ENCODE results near the gene NME7. TPM values are rescaled to one million over a fixed set of nuclear protein-coding genes. Genes with fewer than 3 reads are reported as not detected.

NME7 gene
- total and polyA plus RNA-seq, 2 experiments from 2014 or later, result 39.1 to 48.5 TPM

- TF ChIP-seq ETS1 (IDR thresholded peaks at IDR 0.05) (no peak), EZH2 (IDR thresholded peaks at IDR 0.05; ENCODE audit: low read depth, unreplicated experiment) (no peak)
These were observed 265.0 kb downstream of the NME7 start (continued) for GRCh38 chr1:169102567-169102966.

- no peak overlapping the region for H2AFZ ChIP-seq
- no peaks in the 10 kb centered on the region for H3K9me3 Mint-ChIP-seq
- peaks cover 18% of the 10 kb centered on the region; the same call in 2 of the 3 replicates for H3K4me1 Mint-ChIP-seq
These were observed 266.9 kb downstream of the NME7 start for GRCh38 chr1:169100651-169101088.

GRCh38 chr1:169100208-169100607 lies 267.4 kb downstream of the NME7 start:
- H4K20me1 ChIP-seq (replicated peaks; ENCODE audit: insufficient read depth), result no peaks in the 10 kb centered on the region
- no peak overlapping the region for H2AFZ ChIP-seq
- ATAC-seq (no peak), DNase-seq (ENCODE audit: low spot score) (no peak)
- H3K4me3 ChIP-seq, result no peak overlapping the region
- Mint-ChIP-seq H3K27ac (no peak overlapping the region), H3K9me3 (no peaks in the 10 kb centered on the region), H3K36me3 (ENCODE audit: low read depth) (no peaks in the 10 kb centered on the region), H3K27me3 (ENCODE audit: insufficient read depth, low read depth, poor library complexity) (peaks cover 4% of the 10 kb centered on the region), H3K4me1 (peaks cover 17% of the 10 kb centered on the region; the same call in 2 of the 3 replicates), H3K4me3 (no peak overlapping the region)
- no peaks in the 10 kb centered on the region for H3K36me3 ChIP-seq (ENCODE audit: insufficient read depth)
- H3K27ac ChIP-seq (ENCODE audit: low read depth), result no peak overlapping the region
- no peaks in the 10 kb centered on the region; the same call in 1 of the 2 replicates for H3K9me2 ChIP-seq (ENCODE audit: insufficient read depth)
- no peak overlapping the region for H3K4me2 ChIP-seq
- 0 out of 2 replicates have a peak, but pooled peaks cover 4% of the 10 kb centered on the region for H3F3A ChIP-seq (replicated peaks; ENCODE audit: low read depth)
- H3K79me2 ChIP-seq (replicated peaks; ENCODE audit: insufficient read depth), result no peaks in the 10 kb centered on the region
- H3K4me1 ChIP-seq (ENCODE audit: insufficient read depth), result peaks cover 5% of the 10 kb centered on the region
- peaks cover 7% of the 10 kb centered on the region; the same call in 1 of the 2 replicates for H3K27me3 ChIP-seq (ENCODE audit: insufficient read depth)
- no peak for TF ChIP-seq ETS1 (IDR thresholded peaks at IDR 0.05)
- TF ChIP-seq CTCF (conservative IDR thresholded peaks at IDR 0.05; ENCODE audit: low read depth in 2 of 2), result no peak
- TF ChIP-seq ZNF331 (CRISPR knock-in tag; IDR thresholded peaks at IDR 0.05; ENCODE audit: low read depth), result no peak
- TF ChIP-seq ZNF462 (CRISPR knock-in tag; IDR thresholded peaks at IDR 0.05), result no peak
- TF ChIP-seq CREB1 (CRISPR knock-in tag; IDR thresholded peaks at IDR 0.05; ENCODE audit: low read depth), result no peak
- TF ChIP-seq ZNF114 (CRISPR knock-in tag; IDR thresholded peaks at IDR 0.05), result no peak
- no peak for TF ChIP-seq NANOG (IDR thresholded peaks at IDR 0.05; ENCODE audit: borderline replicate concordance)
- no peak for TF ChIP-seq JUNB (IDR thresholded peaks at IDR 0.05; ENCODE audit: unreplicated experiment)

More at GRCh38 chr1:169100651-169101088, 266.9 kb downstream of the NME7 start:
- peaks cover 7% of the 10 kb centered on the region; the same call in 1 of the 2 replicates for H3K27me3 ChIP-seq (ENCODE audit: insufficient read depth)
- no peaks in the 10 kb centered on the region for H4K20me1 ChIP-seq (replicated peaks; ENCODE audit: insufficient read depth)
- H3K4me3 ChIP-seq, result no peak overlapping the region
- DNase-seq (ENCODE audit: low spot score) (no peak), ATAC-seq (no peak)
- Mint-ChIP-seq H3K27me3 (ENCODE audit: insufficient read depth, low read depth, poor library complexity) (peaks cover 3% of the 10 kb centered on the region), H3K27ac (no peak overlapping the region), H3K4me3 (no peak overlapping the region), H3K36me3 (ENCODE audit: low read depth) (no peaks in the 10 kb centered on the region)
- H3K9me2 ChIP-seq (ENCODE audit: insufficient read depth), result no peaks in the 10 kb centered on the region; the same call in 1 of the 2 replicates
- no peaks in the 10 kb centered on the region for H3K79me2 ChIP-seq (replicated peaks; ENCODE audit: insufficient read depth)
- H3K4me2 ChIP-seq, result no peak overlapping the region
- no peak overlapping the region for H3K27ac ChIP-seq (ENCODE audit: low read depth)
- H3F3A ChIP-seq (replicated peaks; ENCODE audit: low read depth), result 0 out of 2 replicates have a peak, but pooled peaks cover 5% of the 10 kb centered on the region
- TF ChIP-seq STAT1 (IDR thresholded peaks at IDR 0.05; ENCODE audit: unreplicated experiment) (no peak), ZNF114 (CRISPR knock-in tag; IDR thresholded peaks at IDR 0.05) (no peak)
- H3K4me1 ChIP-seq (ENCODE audit: insufficient read depth), result peaks cover 8% of the 10 kb centered on the region
- no peaks in the 10 kb centered on the region for H3K36me3 ChIP-seq (ENCODE audit: insufficient read depth)
